Endothelial cell of umbilical vein (primary cell): ENCODE results near the gene COL28A1. TPM values are rescaled to one million over a fixed set of nuclear protein-coding genes. Genes with fewer than 3 reads are reported as not detected.
"Not testable (repeated sequence)": the region's sequence is repeated elsewhere in the genome, so short reads cannot be mapped to it uniquely, and the experiment has no call there.

Experiments used
- BruUV-seq: library from RNA; stranded (reverse); fragments of 400-500 nt; replicated peaks from 2 replicates; lab custom pipeline; 2021; lab: Mats Ljungman, UMichigan
- CTCF ChIA-PET: fragments of 300-600, 350-600 bp; sonication (Branson Sonifier 250); formaldehyde crosslinking; loops from one replicate; lab custom pipeline; 2021; ENCODE audit warnings: antibody characterized with exemption, inconsistent platforms; lab: Charles Lee
- POLR2A ChIA-PET: fragments of 300-600, 350-600 bp; sonication (Branson Sonifier 250); formaldehyde crosslinking; loops from one replicate; lab custom pipeline; 2021; ENCODE audit warnings: antibody characterized with exemption, inconsistent platforms; lab: Charles Lee
- DNase-seq: peaks from one replicate; pipeline ENCODE4 v3.0.0-alpha.2; 2011; ENCODE audit warnings: low read depth, low spot score
- FAIRE-seq: peaks from 2 replicates; lab custom pipeline; 2011; peaks lifted over from hg19 to GRCh38; lab: Jason Lieb, UNC
- H2AFZ ChIP-seq: 2 replicates; pipeline ENCODE4 v1.6.0; 2012; ENCODE audit warnings: low read depth, low read length, control low read depth, inconsistent platforms
- H3K27ac ChIP-seq: 2 replicates; pipeline ENCODE4 v1.5.1; 2011; ENCODE audit warnings: low read depth, mild to moderate bottlenecking, control low read depth, low read length, moderate library complexity; ENCODE audit not compliant: insufficient read depth
- H3K27me3 ChIP-seq, 2 experiments: 2 replicates each; pipeline versions ENCODE4 v1.6.0 to v1.6.1; 2011; ENCODE audit warnings: low read length in 2 of 2, mixed read lengths in 1 of 2; ENCODE audit not compliant: control insufficient read depth in 2 of 2, insufficient read depth in 2 of 2
- H3K36me3 ChIP-seq, 2 experiments: 2 replicates in 1 of 2; 3 replicates in 1 of 2; pipeline ENCODE4 v1.5.1; 2011; ENCODE audit warnings: low read length in 2 of 2, mild to moderate bottlenecking in 1 of 2, moderate library complexity in 1 of 2; ENCODE audit not compliant: control insufficient read depth in 2 of 2, insufficient read depth in 2 of 2; ENCODE audit errors: extremely low read depth in 1 of 2
- H3K4me1 ChIP-seq: 3 replicates; pipeline ENCODE4 v1.5.1; 2011; ENCODE audit warnings: mild to moderate bottlenecking, low read length; ENCODE audit not compliant: control insufficient read depth, insufficient read depth; ENCODE audit errors: extremely low read depth
- H3K4me2 ChIP-seq: 2 replicates; pipeline ENCODE4 v1.6.1; 2011; ENCODE audit warnings: low read length, control low read depth, mixed read lengths; ENCODE audit not compliant: insufficient read depth
- H3K4me3 ChIP-seq, 3 experiments: fragments of 200-600 bp in 1 of 3; sonication (generic), shearing (Covaris generic) in 1 of 3; replicated peaks in 1 of 3; 2 replicates each; pipeline ENCODE4 v1.5.1; 2011 to 2016; ENCODE audit warnings: control low read depth in 3 of 3, low read length in 3 of 3, mild to moderate bottlenecking in 2 of 3, inconsistent platforms in 1 of 3, low read depth in 1 of 3, moderate library complexity in 1 of 3; ENCODE audit not compliant: insufficient read depth in 1 of 3
- H3K79me2 ChIP-seq: 2 replicates; pipeline ENCODE4 v1.6.0; 2012; ENCODE audit warnings: low read length, inconsistent platforms; ENCODE audit not compliant: control insufficient read depth, insufficient read depth
- H3K9ac ChIP-seq: replicated peaks from 2 replicates; pipeline ENCODE3; 2011; ENCODE audit warnings: low read length, control low read depth; ENCODE audit not compliant: insufficient read depth; ENCODE audit errors: extremely low read depth
- H3K9me1 ChIP-seq: replicated peaks from 3 replicates; pipeline ENCODE4 v1.6.0; 2011; ENCODE audit warnings: mild to moderate bottlenecking, low read length; ENCODE audit not compliant: control insufficient read depth, insufficient read depth; ENCODE audit errors: extremely low read depth
- H3K9me3 ChIP-seq: replicated peaks from 2 replicates; pipeline ENCODE4 v1.5.1; 2012; ENCODE audit warnings: low read length, inconsistent platforms; ENCODE audit not compliant: control insufficient read depth, insufficient read depth
- H4K20me1 ChIP-seq: replicated peaks from 2 replicates; pipeline ENCODE3; 2011; ENCODE audit warnings: mild to moderate bottlenecking, low read length; ENCODE audit not compliant: control insufficient read depth, insufficient read depth; ENCODE audit errors: extremely low read depth
- GATA2 ChIP-seq: IDR thresholded peaks from 2 replicates; pipeline ENCODE4 v1.7.0; 2011; ENCODE audit warnings: low read depth, mild to moderate bottlenecking, moderate library complexity, mixed read lengths, low read length; ENCODE audit not compliant: insufficient read length, insufficient read depth
- POLR2A ChIP-seq: IDR thresholded peaks from 2 replicates; pipeline ENCODE4 v1.6.1; 2012; ENCODE audit warnings: low read depth, mild to moderate bottlenecking, control low read depth, low read length
- dilution Hi-C: fragments of 300-500 bp; cut with MboI; formaldehyde crosslinking; loops from one replicate; pipeline ENCODE4 v1.15.0; 2019; ENCODE audit warnings: low sequenced_read_pairs; ENCODE audit not compliant: extremely low pct_ligation_motif_present
- intact Hi-C: fragments of 100-400 bp; cut with micrococcal nuclease; formaldehyde crosslinking; loops from one replicate; pipeline ENCODE4 v1.10.0; 2022
- polyA plus RNA-seq, 4 experiments: library from polyadenylated mRNA; depleted of rRNA in 3 of 4; stranded (reverse) in 3 of 4; unstranded in 1 of 4; fragments of >200 nt; gene quantifications; 2 replicates each; pipeline versions ENCODE4 v1.2.1 to v1.2.3, GENCODE V29; 2011 to 2012; ENCODE audit warnings: missing spikeins in 1 of 4
- total RNA-seq: library from RNA; stranded (reverse); gene quantifications from 2 replicates; pipeline ENCODE4 v1.2.3, GENCODE V29; 2021

The COL28A1 gene
- total and polyA plus RNA-seq, 2 donors (not counting 3 experiments of a cell fraction or from before 2014, with no cell fraction given) = not detected

DNA sequence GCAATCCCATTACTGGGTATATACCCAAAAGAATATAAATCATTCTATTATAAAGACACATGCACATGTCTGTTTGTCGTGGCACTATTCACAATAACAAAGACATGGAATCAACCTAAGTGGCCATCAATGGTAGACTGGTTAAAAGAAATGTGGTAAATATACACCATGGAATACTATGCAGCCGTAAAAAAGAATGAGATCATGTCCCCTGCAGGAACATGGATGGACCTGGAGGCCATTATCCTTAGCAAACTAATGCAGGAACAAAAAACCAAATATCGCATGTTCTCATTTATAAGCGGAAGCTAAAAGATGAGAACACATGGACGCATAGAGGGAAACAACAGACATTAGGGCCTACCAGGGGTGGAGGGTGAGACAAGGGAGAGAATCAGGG is 25.9 kb upstream of the COL28A1 start:
- H3K4me1 ChIP-seq, H3K9me3 ChIP-seq, dilution Hi-C loops, CTCF ChIA-PET, FAIRE-seq, H3K79me2 ChIP-seq, POLR2A ChIA-PET, H3K36me3 ChIP-seq, H3K9me1 ChIP-seq, H4K20me1 ChIP-seq, H3K4me3 ChIP-seq, H2AFZ ChIP-seq, H3K27me3 ChIP-seq, H3K4me2 ChIP-seq, H3K27ac ChIP-seq, intact Hi-C loops, DNase-seq, BruUV-seq, H3K9ac ChIP-seq: not testable (repeated sequence)

DNA sequence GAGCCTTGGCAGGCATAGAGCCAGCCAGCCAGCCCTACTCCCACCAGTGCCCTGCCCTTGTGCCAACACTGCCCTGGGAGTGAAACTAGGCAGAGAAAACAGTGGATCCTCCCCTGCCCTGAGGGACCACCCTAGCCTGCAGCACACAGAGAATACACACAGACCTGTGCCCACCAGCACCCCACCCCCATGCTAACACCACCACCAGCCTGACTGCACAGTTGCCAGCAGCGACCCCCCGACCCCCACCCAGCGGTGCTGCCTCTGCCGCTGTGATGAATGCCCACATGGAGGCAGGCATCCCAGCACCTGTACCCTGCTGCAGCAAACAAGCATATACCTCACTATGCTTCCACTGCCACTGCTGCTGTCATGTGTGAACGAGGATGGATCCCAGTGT is 21.6 kb upstream of the COL28A1 start:
- ChIA-PET POLR2A (no interaction called here), CTCF (no interaction called here)

More for the DNA sequence above, 21.6 kb upstream of the COL28A1 start:
- no peaks in the 10 kb centered on the region for H3K79me2 ChIP-seq
- intact Hi-C loops (no loop called here), dilution Hi-C loops (no loop called here)
- H3K4me1 ChIP-seq = peaks cover 2% of the 10 kb centered on the region
- no peak overlapping the region for H2AFZ ChIP-seq
- H4K20me1 ChIP-seq = no peaks in the 10 kb centered on the region
- H3K9ac ChIP-seq = no peak overlapping the region
- FAIRE-seq = no peak
- TF ChIP-seq GATA2 (no peak), POLR2A (no peak)
- H3K4me3 ChIP-seq = no peak overlapping the region
- no peaks in the 10 kb centered on the region for H3K9me1 ChIP-seq
- no TSS peak for BruUV-seq
- no peak overlapping the region for H3K4me2 ChIP-seq
- no peaks in the 10 kb centered on the region for H3K36me3 ChIP-seq
- H3K27ac ChIP-seq = no peak overlapping the region
- no peaks in the 10 kb centered on the region for H3K9me3 ChIP-seq
- no peaks in the 10 kb centered on the region for H3K27me3 ChIP-seq
- DNase-seq = no peak
